ENCODE measurements around the gene CAB39.
A peak's percentile ranks its signal among the peaks of the same experiment; 100 is the strongest.

The CAB39 gene

DNA sequence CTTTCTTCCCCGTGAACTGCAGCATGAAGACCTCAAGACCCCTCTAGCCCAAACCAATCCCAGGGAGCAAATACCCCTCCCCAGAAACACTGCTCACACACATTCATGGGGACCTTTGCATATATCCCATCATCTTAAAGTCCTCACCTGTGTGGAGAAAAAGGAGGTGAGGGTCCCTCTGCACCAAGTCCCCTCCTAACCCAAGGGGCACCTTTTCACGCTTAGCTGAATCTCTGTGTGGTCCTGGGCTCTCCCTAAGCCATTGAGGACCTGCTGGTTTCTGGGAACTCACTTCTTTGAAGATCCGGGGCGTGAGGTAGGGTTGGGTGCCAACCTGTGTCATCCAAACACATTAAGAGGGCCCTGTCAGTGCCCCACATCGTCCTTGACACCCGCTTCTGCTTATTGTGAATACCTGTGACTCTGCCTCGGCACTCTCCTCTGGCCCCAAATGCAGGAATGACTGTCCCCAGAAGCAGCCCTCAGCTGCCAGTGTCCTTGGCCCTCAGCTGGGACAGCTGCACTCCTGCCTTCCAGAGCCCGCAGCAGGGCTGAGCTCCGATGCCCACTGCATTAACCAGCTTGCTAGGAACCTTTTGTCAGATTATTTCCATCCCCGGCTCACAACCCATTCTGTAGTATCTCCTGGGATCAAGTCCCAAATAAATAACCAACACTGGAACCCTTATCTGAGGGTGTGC, 110.8 kb downstream of the CAB39 start:
- no peak for DNase-seq

DNA sequence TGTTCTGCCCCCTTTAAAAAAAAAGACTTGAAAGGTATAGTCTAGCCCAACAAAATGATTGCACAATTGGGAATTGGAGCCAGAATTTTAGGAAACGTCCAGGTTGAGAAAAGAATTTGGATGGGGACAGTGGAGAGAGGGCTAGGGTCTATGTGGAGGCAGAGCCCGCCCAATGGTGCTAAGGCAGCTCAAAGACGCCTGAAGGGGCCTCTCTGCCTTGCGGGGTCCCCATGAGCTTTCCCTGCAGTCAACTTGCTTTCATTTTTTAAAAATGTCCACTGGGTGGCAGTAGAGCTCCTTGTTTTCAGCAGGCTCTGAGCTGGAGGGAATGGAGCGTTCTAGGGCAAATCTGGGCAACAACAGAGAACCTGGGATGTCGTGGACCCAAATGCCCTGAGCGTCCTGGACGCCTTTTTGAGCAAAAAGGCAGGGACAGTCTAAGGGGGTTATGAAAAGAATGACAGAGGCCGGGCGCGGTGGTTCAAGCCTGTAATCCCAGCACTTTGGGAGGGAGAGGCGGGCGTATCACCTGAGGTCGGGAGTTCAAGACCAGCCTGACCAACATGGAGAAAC, 111.8 kb downstream of the CAB39 start:
- peak; percentile 48 to 78 for DNase-seq

DNA sequence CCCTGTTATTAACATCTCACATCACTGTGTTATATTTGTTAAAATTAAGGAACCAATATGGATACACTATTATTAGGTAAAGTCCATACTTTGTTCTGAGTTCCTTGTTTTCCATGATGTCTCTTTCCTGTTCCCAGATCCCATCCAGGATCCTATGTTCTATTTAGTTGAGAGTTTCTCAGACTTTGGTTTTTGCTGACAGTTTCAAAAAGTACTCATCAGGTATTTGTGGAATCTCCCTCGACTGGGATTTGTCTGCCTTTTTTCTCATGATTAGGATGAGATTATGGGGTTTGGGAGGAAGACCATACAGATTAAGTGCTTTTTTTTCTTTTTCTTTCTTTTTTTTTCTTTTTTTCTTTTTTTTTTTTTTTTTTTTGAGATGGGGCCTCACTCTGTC, 112.7 kb downstream of the CAB39 start:
- no peak for DNase-seq

DNA sequence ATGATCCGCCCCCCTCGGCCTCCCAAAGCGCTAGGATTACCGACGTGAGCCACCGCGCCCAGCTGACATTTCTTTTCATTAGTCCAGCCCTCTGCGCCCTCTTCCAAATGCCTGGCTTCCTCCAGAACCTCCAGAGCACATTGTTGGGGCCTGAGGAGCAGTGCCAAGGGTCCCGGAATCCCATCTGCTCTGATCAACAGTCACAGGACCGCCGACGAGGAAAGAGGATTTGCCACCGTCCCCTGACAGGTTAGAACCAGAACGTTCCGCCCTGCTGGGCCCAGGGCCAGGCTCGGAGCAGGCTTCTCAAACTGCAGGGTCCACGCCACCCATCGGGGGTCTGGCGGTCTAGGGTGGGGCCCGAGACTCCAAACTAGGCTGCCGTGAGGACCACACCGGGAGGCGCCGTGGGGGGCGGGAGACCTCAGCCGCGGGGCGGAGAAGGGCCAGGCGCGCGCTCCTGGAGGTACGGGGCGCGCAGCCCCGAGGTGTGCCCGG, 115.2 kb downstream of the CAB39 start:
- no peak for DNase-seq

DNA sequence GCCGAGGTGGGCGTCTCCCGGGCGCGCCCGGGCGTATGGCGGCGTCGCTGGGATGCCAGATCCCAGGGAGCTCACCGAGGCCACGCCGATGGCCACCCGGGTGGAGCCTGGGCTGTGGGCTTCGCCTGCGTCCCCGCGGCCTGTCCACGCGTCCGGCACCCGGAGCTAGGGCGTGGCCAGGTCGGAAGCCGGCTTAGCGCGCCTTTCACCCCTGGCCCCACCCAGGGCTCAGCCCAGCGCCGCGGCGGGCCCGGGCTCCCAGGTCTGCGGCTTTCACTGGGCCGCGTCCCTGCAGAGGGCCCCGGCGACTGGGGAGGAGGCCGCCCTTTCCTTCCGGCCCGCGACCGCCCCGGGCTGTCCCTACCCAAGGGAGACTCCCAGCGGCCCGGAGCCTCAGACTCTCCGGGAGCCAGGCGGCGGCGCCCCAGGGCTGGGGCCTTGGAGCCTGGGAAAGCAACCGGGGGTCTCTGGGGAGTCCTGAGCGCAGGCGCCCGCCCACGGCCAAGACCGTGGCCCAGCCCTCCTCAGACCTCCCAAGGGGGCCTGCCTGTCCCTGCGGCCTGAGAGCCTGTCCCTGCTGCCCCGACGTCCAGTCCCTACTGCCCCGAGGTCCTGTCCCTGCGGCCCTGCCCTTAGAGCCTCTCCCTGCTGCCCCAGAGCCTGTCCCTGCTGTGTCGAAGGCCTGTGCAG, 115.8 kb downstream of the CAB39 start:
- DNase-seq, result no peak

DNA sequence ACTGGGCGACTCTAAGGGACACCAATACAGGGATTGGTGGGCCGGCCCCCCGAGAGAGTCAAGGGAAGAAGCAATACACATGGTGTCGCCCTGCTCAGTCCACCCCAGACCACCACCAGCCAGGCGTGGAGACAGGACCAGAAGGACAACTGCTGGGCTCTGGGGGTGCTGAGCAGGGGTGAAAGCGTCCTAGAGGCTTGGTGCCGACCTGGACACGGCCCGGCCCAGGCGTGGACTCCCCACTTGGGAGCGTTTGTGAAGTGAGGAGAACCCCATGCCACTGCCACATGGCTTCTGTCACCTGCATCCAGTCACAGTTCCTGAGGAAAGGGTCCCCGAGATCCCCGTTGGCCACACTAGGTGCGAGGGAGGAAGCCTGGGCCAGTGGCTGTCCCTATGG, 116.7 kb downstream of the CAB39 start:
- no peak for DNase-seq

DNA sequence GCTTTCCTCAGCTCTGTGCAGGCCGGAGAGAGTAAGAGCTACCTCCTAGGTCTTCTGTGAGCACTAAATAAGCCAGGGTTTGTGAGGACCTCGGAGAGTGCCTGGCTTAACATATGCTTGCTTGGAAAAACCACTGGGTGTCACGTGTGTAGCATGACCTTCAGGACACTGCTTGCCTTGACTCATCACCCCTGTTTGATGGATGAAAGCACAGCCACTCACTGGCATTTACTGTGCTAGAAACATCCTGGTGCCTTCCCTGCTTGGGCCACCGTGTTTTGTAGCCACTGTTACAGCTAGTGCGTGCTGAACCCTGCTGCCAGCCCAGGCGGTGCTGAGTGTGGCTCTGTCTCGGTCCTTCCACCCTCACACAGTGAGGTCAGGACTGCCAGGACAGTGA, 117.3 kb downstream of the CAB39 start:
- DNase-seq, result no peak

DNA sequence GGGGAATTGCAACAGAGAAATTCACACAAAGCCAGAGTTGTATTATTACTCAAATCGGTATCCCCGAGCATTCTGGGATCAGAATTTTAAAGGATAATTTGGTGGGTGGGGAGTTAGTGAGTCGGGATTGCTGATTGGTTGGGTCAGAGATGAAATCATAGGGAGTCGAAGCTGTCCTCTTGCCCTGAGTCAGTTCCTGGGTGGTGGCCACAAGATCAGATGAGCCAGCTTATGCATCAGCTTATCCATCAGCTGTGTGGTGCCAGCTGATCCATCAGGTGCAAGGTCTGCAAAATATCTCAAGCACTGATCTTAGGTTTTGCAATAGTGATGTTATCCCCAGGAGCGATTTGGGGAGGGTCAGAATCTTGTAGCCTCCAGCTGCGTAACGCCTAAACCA, 117.8 kb downstream of the CAB39 start:
- DNase-seq, result no peak

DNA sequence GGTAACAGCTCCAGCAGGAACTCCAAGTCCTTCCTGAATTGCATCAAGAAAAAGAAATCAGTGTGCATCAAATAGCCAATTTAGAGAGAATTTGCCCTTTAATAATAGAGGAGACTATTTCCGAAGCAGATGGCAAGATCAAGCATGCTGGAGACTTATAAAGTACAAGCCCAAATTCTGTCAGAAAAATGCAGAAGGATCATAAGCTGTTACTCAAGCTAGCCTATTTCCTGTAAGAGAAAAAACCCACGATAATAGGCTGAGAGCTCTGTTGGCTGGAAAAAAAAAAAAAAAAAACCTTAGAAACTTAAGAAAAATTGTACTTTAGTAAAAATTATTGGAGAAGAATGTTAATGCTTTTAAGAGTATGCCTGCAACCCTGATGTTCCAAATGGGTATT, 127.7 kb downstream of the CAB39 start:
- DNase-seq, result no peak

DNA sequence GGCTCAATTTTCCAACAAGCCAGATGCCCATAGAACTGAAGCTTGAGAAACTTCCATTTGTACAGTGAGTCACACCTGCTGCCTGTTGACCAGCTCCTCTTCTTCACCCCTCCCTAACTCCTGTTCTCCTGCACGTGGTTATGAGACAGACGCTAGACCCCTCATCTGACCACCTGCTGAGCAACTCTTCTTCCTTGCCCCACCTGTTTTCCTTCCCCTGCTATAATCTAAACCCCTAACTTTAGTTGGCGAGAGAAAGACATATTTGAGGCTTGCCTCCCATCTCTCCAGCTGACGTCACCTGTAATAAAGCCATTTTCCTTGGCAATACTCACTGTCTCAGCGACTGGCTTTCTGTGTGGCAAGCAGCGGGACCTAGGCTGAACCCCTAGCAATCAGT, 129.8 kb downstream of the CAB39 start:
- no peak for DNase-seq

DNA sequence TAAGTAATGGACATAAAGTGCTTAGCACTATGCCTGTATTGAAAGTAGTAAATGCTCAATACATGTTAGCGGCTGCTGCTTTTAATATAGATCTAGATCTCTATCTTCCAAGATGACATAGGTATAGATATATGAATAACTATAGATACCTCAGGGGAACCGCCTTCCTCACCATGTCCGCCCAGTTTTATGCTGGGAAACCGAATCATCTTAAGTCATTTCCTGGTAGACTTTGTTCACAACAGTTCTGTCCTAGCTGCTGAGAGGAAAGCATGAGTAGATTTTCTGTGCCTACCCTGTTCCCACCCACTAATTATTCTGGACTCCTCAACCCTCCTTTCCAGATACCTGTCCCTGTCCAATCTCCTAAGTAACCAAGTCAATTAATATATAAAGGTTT, 130.5 kb downstream of the CAB39 start:
- DNase-seq, result no peak

DNA sequence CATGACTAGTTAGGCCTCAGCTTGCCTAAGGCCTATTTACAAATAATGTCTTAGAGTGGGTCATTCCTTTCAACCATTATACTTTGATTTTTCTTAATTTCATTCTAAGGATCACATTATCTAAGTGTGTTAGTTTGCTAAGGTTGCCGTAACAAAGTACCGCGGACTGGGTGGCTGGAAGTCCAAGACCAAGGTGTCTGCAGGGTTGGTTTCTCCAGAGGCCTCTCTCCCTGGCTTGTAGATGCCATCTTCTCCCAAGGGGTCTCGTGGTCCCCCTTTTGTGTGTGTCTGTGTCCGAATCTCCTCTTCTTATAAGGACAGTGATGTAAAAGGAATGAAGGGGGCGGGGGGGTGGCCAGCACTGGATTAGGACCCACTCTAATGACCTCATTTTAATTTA, 133.7 kb downstream of the CAB39 start:
- DNase-seq, result no peak

DNA sequence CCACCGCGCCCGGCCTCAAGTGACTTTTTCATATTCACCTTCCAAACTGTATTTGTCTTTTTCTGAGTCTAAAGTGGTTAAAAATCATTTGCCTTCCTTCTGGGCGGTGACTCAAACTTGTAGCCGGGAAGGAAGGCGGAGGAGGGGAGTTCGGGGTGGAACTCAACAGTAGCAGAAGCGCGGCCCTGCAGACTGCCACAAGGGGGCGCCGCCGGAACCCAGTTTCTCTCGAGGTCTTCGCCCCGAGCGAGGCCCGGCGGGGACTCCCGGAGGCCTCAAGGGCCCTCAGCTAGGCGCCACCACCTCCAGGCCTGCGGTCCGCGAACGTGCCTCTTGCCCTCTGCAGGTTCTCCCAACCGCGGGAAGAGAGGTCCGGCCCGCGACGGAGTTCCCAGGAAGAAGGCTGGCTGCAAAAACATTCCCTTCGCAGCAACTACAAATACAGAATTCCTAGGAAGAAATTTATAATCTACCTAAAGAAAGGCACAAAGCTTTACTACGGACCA, 135.3 kb downstream of the CAB39 start:
- DNase-seq, result peak in 1 of 2 experiments; percentile 55

DNA sequence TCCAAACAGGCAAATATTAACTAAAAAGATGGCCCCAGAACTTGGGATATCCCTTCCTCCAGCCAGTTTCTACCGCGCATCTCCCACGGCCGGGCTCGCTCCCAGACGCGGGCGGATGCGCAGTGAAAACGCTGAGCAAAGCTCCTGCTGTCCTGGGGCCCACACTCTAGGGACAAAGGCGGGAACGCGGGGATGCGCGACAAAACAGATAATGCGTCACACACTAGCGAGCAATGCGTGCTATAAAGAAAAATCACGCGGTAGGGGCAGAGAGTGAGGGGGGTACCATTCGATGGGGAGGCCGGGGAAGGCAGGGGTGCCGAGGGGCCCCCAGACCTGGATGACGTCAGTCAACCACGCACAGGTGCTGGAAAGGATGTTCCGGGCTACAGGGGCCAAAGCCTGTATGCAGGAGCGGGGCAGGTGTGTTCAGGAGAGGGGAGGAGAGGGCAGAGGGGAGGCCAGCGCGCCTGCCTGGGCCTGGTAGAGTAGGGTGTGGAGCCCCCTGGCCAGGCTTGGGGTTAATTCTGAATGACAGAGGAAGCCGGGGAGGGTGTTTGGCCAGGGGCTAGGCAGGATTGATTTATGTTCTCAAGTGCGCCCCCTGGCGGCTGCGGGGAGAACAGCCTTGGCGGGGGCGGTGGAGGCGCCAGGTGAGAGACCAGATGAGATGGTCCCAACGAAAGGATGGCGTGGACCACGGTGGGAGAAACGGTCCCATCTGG, 137.2 kb downstream of the CAB39 start:
- no peak for DNase-seq

DNA sequence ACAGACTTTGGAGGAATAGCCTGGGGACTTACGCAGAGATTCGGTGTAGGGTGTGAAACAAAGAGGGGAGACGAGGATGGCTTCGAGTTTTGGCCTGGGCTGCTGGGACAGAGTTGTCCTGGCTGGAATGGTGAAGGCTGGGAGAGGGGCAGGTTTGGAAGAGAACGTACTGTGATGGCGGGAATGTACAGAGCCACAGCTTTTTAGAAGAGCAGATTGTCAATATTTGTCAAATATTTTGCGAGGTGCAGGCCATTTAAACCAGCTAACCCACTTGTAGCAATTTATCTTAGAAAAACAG, 137.7 kb downstream of the CAB39 start:
- no peak for DNase-seq

DNA sequence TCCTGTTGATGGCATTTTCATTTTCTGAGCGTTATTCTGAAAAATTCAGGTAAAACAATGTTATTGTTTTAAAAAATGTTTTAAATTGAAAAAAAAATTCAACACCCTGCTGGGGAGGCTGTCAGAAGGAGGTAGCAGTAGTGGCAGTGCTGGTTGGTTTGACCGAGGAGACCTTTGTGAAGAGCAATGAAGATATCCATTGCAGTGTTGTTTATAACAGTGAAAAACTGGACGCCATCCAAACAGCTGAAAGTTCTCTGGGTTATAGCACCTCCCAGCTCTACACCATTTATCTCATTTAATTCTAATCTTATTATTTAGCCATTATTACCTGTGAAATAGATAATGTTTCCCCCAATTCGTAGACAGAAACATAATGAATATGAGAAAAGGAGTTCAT, 139.5 kb downstream of the CAB39 start:
- DNase-seq, result no peak

DNA sequence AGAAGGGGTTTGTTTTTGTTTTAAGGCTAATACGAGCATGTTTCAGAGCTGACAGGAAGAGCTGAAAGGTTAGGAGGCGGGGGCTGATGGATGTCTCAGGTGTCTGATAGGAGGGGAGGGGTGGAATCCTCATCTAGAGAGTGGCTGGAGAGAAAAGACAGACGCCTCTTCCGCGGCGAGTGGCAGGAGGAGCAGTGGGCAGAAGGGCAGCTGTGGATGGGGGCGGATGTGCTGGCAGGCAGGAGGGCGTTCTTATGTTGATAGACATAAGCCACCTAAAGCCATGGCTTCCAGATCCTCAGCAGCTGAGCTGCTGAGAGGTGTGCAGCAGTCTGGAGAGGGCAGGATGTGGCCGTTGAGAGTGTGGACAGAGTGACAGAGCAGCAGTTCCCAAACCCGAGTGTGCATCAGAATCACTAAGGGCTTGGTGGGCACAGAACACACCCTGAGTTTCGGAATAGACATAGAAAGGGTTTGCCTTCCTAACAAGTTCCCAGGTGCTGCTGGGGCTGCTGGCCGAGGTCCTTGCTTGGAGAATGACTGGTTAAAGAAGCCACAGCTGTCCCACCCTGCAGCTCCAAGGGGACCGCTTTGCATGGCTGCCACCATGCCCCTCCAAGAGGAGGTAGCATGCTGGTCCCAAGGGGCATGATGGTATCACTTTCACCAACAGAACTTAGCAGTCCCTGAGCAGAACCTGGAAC, 149.1 kb downstream of the CAB39 start:
- no peak for DNase-seq

DNA sequence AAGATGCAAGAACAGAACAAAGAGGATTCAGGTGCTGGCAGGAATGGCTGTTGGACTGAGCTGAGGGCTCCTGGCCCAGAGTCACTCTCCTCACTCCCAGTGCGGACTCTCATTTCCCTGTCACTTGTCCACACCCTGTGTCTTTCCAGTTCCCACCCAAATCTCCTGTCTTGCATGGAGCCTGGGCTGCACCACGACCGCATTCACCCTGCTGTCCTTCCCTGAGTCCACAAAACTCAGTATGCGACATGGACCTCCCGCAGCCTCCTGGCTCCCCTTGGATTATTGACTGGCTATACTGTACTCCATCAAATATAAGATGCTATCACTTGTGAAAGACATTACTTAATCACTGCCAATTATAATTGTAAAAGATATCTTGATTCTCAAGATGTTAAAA, 149.7 kb downstream of the CAB39 start:
- no peak for DNase-seq

DNA sequence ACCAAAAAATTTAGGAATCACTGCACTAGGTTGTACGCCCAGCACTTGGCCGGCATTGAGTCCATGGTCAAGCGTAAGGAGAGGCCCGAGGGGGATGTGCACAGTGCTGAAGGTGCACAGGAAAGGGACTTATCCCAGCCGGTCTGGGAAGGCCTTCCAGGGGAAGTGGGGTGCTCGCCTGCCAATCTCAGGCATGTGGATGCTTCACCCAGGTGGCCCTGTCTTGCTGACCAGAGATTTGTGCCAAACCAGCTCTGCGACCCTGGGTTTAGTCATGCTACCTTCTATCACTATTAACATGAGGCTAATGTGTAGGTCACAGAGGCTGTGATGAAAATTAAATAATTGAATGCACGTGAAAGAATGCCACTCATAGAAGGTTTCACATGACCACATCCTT, 150.4 kb downstream of the CAB39 start:
- no peak for DNase-seq

DNA sequence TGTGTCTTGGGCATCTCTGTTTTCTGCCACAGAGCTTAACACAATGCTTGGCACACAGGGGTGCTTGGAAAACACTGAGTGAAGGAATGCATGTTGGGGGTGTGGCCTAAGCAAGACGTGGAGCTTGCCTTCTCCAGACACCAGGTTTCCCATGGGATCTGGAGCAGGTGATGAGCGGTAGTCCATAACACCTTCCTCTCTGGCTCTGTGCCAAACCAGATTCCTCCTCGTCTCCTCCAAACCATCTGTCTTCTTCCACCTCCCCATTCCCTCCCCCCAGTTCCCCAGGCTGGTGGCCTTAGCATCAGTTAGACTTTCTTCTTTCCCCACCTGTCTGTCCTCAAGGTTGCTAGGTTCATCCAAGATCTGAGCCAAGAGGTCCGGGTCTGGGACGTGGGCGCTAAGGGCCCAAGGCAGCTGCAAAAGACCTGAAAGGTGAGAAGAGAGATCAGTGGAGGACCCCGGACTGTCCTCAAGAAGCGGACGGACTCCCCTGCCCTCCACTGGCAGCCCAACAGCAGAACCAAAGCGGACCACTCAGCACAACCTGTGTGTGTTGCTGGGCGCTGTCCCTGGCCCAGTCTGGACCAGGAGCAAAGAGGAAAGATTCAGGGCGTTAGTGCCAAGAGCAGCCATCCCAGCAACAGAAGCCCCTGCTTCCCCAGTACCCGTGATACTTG, 150.9 kb downstream of the CAB39 start:
- DNase-seq, result no peak

DNA sequence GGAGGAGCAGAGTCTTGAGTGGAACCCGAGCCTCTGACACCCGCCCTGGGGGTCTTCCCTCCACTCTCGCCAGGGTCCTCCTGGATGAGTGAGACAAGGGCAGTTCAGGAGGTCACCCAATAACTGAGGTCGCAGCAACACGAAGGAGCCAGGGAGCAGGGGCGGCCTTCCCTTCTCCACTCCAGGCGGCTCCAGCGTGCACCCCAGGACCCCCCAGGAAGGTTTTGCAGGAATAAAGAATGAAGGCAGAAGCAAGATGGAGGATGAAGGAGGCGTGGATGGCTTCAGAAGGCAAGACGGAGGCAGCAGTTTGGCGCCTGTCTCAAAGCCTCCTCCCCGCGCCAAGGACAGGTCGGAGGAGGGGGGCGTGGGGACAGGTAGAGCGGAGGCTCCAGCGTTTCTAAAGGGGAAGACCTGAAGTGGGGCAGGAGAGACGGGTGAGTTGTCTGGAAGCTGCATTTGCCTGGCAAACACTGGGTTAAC, 151.5 kb downstream of the CAB39 start:
- no peak for DNase-seq

DNA sequence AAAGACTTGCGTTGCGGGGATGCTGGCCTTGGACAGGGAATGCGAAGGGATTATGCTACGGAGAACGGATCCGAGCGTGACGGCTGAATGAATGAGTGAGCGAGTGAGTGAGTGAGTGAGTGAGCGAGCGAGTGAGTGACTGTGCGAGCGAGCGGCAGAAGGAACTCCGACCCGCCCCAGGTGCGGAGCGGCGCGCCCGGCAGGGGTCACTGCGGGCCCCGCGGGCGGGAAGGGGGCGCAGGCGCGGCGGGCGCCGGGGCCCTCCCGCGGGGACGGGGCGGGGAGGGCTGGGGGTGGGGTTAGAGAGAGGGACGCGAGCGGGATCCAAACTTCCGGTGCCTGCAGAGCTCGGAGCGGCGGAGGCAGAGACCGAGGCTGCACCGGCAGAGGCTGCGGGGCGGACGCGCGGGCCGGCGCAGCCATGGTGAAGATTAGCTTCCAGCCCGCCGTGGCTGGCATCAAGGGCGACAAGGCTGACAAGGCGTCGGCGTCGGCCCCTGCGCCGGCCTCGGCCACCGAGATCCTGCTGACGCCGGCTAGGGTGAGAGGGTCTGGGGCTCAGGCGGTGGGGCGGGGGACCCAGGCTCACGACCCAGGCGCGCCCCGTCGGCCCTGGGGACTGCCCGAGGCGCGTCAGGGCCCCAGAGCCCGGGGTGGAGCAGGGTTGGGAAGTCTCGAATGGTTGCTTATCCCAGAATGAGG, 152.1 kb downstream of the CAB39 start, which contains the start of gene ITM2C:
ITM2C (plus strand) TSS at position 338 of the 702 bp plus-strand sequence; CDS start at position 422, 84 bp downstream.
- DNase-seq, result no peak
